GM19025 (cell line): ENCODE data around the gene BTBD17.

ENCODE experiments used
- ATAC-seq: cut with Tn5 transposase; IDR thresholded peaks from one replicate; pipeline ENCODE4 v1.9.1; 2021; ENCODE audit warnings: mild to moderate bottlenecking, low read depth, moderate library complexity; ENCODE audit not compliant: unreplicated experiment

The BTBD17 gene

DNA sequence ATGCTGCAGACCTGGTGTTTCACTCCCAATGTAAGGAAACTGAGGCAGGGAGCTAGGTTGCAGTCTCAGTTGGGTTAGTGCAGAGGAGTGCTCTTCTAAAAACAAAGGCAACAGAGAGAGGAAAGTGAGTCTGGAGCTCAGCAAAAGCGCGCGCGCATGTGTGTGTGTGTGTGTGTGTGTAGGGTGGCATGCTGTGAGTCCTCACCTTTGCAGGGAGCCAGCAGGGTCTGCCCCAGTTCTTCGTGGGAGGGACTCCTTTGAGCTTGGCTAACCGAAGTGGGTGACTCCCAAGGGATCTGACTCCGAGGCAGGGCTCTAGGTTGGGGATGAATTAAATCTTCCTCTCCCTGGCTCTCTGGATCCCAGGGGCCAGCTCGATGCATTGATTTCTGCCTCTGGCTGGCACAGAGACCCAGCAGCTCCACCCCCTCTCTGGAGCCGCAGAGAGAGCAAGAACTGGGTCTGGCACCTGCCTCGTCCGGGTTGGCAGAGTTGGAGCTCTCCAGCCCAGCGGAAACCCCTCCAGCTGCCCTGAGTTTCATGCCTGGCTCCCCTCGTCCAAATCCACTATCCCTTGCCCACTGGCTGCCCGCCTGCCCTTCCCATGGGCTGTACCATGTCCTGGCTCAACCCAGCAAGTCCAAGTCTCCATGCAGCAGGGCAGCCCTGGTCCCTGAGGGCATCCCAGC, 1.3 kb upstream of the BTBD17 start:
- no peak for ATAC-seq

DNA sequence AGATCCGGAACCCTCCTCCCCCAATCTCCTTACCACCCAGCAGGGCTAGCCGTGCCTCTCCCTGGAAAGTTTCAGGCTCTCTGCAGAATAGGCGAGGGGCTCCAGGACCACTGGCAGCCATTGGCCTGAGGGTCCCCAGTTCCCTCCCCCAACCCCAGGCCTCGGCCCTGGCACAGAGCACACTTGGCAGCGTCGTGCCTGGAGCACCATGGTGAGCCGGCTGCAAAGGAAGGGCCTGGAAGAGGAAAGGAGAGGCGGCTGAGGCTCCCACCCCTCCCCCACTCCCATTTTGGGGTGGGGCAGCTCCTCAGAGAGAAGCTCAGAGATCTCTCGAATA, 369 bp upstream of the BTBD17 start:
- no peak for ATAC-seq

- ATAC-seq, result no peak
Observed at GRCh38 chr17:74360899-74361229, 804 bp downstream of the BTBD17 start.

DNA sequence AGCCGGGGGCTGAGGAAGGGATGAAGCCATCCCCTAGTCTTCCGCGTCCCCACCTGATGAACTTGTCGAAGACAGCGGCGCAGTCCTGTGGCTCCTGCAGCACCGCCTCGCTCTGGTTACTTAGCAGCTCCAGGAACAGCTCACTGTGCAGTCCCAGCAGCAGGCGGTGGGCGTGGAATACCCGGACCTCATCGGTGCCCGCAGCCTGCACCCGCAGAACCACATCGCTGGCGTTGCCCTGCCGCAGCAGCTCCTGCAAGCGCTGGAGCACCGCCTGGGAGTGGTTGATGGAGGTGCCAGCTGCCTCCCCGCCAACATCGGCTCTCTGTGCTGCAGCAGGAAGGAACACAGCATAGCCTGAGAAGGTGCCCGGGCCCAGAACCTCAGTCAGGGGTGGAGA, 1.8 kb downstream of the BTBD17 start:
- no peak for ATAC-seq

GRCh38 chr17:74358697-74359096, 3.0 kb downstream of the BTBD17 start:
- no peak for ATAC-seq

- no peak for ATAC-seq
Observed at GRCh38 chr17:74357466-74357809, 4.2 kb downstream of the BTBD17 start.

GRCh38 chr17:74356646-74357465, 4.8 kb downstream of the BTBD17 start:
- ATAC-seq, result no peak

- no peak for ATAC-seq
Observed at GRCh38 chr17:74355065-74355464, 6.6 kb downstream of the BTBD17 start.

- no peak for ATAC-seq
Observed at GRCh38 chr17:74354561-74354960, 7.1 kb downstream of the BTBD17 start.

DNA sequence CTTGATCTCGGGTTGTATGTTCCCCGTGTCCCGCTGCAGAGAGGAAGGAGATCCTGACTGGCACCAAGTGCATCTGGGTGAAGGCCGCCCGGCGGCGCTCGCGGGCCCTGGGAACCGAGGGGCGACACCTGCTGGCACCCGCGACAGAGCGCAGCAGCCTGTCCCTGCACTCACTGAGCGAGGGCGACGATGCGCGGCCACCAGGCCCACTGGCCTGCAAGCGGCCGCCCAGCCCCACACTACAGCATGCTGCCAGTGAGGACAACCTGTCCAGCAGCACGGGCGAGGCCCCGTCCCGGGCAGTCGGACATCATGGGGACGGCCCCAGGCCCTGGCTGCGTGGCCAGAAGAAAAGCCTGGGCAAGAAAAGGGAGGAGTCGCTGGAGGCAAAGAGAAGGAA, 7.5 kb downstream of the BTBD17 start:
- no peak for ATAC-seq

GRCh38 chr17:74353446-74354060, 8.1 kb downstream of the BTBD17 start:
- no peak for ATAC-seq

DNA sequence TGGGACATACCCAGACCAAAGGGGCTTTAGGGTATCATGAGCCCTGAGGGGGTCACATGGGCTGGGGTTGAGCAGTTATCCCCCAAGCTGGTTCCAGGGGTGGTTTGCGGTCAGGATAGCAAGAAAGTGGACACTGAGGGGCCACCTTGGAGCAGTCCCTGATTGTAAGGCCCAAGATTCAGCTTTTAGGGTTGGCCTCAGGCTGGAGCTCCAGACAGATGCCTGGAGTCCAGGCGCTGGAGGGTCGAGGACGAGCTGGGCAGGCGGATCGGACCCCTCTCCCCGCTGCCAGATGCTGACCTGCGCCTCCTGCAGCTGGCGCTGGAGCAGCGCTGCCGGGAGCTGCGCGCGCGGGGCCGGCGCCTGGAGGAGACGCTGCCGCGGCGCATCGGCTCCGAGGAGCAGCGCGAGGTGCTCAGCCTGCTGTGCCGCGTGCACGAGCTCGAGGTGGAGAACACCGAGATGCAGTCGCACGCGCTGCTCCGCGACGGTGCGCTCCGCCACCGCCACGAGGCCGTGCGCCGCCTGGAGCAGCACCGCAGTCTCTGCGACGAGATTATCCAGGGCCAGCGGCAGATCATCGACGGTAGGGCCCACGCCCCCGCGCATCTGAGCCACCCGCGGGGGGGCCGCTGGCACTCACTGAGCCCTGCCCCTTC, 10.0 kb downstream of the BTBD17 start:
- ATAC-seq, result no peak

GRCh38 chr17:74350486-74350885, 11.2 kb downstream of the BTBD17 start:
- no peak for ATAC-seq

DNA sequence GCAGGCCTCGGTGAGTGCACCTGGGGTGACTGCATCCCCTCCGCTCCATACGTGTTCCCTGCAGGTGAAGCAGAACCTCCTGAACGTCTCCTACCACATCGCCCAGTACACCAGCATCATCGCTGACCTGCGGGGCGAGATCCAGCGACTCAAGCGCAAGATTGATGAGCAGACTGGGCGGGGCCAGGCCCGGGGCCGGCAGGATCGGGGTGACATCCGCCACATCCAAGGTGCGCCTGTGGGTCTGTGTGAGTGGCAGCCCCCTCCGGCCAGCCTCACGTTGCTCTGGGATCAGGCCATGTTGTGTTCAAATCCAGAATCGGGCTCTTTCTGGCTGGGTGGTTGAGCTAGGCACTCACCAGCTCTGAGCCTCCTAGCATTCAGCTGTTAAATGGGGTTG, 12.5 kb downstream of the BTBD17 start:
- ATAC-seq, result no peak

GRCh38 chr17:74347646-74348045, 14.0 kb downstream of the BTBD17 start:
- ATAC-seq, result no peak

- ATAC-seq, result no peak
Observed at GRCh38 chr17:74345433-74346241, 16.0 kb downstream of the BTBD17 start.

- no peak for ATAC-seq
Observed at GRCh38 chr17:74344658-74345057, 17.0 kb downstream of the BTBD17 start.

- ATAC-seq, result no peak
Observed at GRCh38 chr17:74343526-74344284, 18.0 kb downstream of the BTBD17 start.

- no peak for ATAC-seq
Observed at GRCh38 chr17:74343121-74343520, 18.5 kb downstream of the BTBD17 start.

DNA sequence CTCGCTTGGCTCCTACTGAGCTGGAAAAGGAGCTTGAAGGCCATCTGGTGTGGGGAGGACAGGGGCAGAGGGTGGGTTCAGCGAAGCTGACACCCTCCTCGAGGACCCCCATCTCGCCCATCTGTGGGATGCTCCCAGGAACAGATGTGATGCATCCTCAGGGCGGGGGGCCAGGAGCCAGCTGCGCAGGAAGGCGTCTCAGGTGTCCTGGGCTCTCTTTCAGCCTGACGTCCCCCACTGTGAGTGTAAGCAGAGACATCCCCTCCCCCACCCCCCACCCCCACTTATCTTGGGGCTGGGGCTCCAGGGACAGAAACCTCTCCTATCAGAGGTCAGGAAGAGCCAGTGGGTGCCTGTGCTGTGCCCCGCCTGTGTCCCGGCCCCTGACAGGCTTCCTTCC, 19.4 kb downstream of the BTBD17 start:
- ATAC-seq, result no peak
